K562 (cell line): ENCODE data around the gene TMEM176B. TPM values are rescaled to one million over a fixed set of nuclear protein-coding genes. Genes with fewer than 3 reads are reported as not detected.
A peak's percentile ranks its signal among the peaks of the same experiment; 100 is the strongest.

ENCODE experiments used
- ATAC-seq: fragments of 200-7000 bp; cut with Tn5 transposase; 3 replicates; pipeline ENCODE4 v1.9.1; 2020; ENCODE audit warnings: moderate library complexity
- BruUV-seq: library from RNA; stranded (reverse); fragments of 400-500 nt; replicated peaks from 2 replicates; lab custom pipeline; 2021; lab: Mats Ljungman, UMichigan
- CTCF ChIA-PET: fragments of 300-600 bp; formaldehyde crosslinking; extraction: SDS; loops from one replicate; lab custom pipeline; 2021; ENCODE audit warnings: low intra/inter-chr PET ratio; lab: Yijun Ruan, JAX
- POLR2A ChIA-PET: fragments of 300-600, 350-650 bp; sonication (Branson Sonifier 250); formaldehyde crosslinking; extraction: SDS; loops from one replicate; lab custom pipeline; 2021; ENCODE audit warnings: antibody characterized with exemption, inconsistent platforms; lab: Yijun Ruan, JAX
- DNase-seq, 4 experiments: peaks; one replicate each; pipeline versions ENCODE4 v3.0.0 to v3.0.0-alpha.2; 2011 to 2018; ENCODE audit warnings: low spot score in 3 of 4, mixed read lengths in 3 of 4; ENCODE audit errors: extremely low read depth in 1 of 4
- FAIRE-seq: peaks from 2 replicates; lab custom pipeline; 2011; peaks lifted over from hg19 to GRCh38; lab: Jason Lieb, UNC
- H2AFZ ChIP-seq: 2 replicates; pipeline ENCODE4 v1.6.0; 2011; ENCODE audit warnings: low read depth, low read length, control low read depth, inconsistent platforms
- H3K27ac ChIP-seq: fragments of 200-600 bp; 3 replicates; pipeline ENCODE4 v1.8.0; 2011; ENCODE audit warnings: low read depth, mild to moderate bottlenecking, control low read depth, inconsistent platforms, low read length, moderate library complexity, mixed read lengths; ENCODE audit errors: extremely low read depth
- H3K27me3 ChIP-seq, 2 experiments: fragments of 300-600 bp in 1 of 2; 2 replicates in 1 of 2; 3 replicates in 1 of 2; pipeline versions ENCODE4 v1.6.0 to v1.8.0; 2011; ENCODE audit warnings: inconsistent platforms in 2 of 2, low read length in 2 of 2, mild to moderate bottlenecking in 1 of 2, mixed read lengths in 1 of 2, moderate library complexity in 1 of 2; ENCODE audit not compliant: control insufficient read depth in 2 of 2, insufficient read depth in 2 of 2
- H3K36me3 ChIP-seq: fragments of 300-600 bp; 3 replicates; pipeline ENCODE4 v1.8.0; 2011; ENCODE audit warnings: mild to moderate bottlenecking, low read length, inconsistent platforms; ENCODE audit not compliant: control insufficient read depth, insufficient read depth
- H3K4me1 ChIP-seq, 2 experiments: fragments of 200-600 bp in 1 of 2; replicated peaks in 1 of 2; 2 replicates in 1 of 2; 3 replicates in 1 of 2; pipeline versions ENCODE4 v1.5.1 to v1.8.0; 2011; ENCODE audit warnings: inconsistent platforms in 2 of 2, low read length in 2 of 2, mild to moderate bottlenecking in 1 of 2, mixed read lengths in 1 of 2, moderate library complexity in 1 of 2; ENCODE audit not compliant: control insufficient read depth in 2 of 2, insufficient read depth in 2 of 2
- H3K4me2 ChIP-seq: 2 replicates; pipeline ENCODE4 v1.6.1; 2011; ENCODE audit warnings: low read length, control low read depth, inconsistent platforms, mixed read lengths; ENCODE audit not compliant: insufficient read depth
- H3K4me3 ChIP-seq: fragments of 200-600 bp; sonication (generic), shearing (Covaris generic); 2 replicates; pipeline ENCODE4 v1.5.1; 2016; ENCODE audit warnings: control low read depth, inconsistent platforms
- H3K79me2 ChIP-seq: fragments of 200-600 bp; 3 replicates; pipeline ENCODE4 v1.8.0; 2011; ENCODE audit warnings: low read length, inconsistent platforms; ENCODE audit not compliant: control insufficient read depth, insufficient read depth
- H3K9ac ChIP-seq, 2 experiments: 2 replicates each; pipeline versions ENCODE4 v1.6.0 to v1.6.1; 2011; ENCODE audit warnings: low read depth in 2 of 2, low read length in 2 of 2, control low read depth in 1 of 2, inconsistent platforms in 1 of 2, mild to moderate bottlenecking in 1 of 2, mixed read lengths in 1 of 2; ENCODE audit not compliant: insufficient read depth in 1 of 2
- H3K9me1 ChIP-seq: one replicate; pipeline ENCODE4 v1.6.0; 2011; ENCODE audit warnings: inconsistent platforms, mild to moderate bottlenecking, low read length, moderate library complexity; ENCODE audit not compliant: control insufficient read depth, insufficient read depth
- H3K9me3 ChIP-seq: replicated peaks from 2 replicates; pipeline ENCODE4 v1.5.1; 2011; ENCODE audit warnings: low read depth, low read length, inconsistent platforms; ENCODE audit not compliant: control insufficient read depth, insufficient read depth
- H4K20me1 ChIP-seq: replicated peaks from 2 replicates; pipeline ENCODE4 v1.6.1; 2011; ENCODE audit warnings: low read length, inconsistent platforms, mixed read lengths; ENCODE audit not compliant: control insufficient read depth, insufficient read depth
- BRCA1 ChIP-seq, 2 experiments: fragments of 450-650 bp in 1 of 2; sonication (generic) in 1 of 2; formaldehyde crosslinking in 1 of 2; IDR thresholded peaks; 2 replicates each; pipeline versions ENCODE4 v1.5.0 to v1.6.1; 2017 to 2020; ENCODE audit warnings: mild to moderate bottlenecking in 1 of 2, missing genetic modification reagents in 1 of 2
- FOS ChIP-seq: IDR thresholded peaks from 3 replicates; pipeline ENCODE4 v1.6.1; 2011; ENCODE audit not compliant: insufficient read length; ENCODE audit errors: extremely low read depth
- ILK ChIP-seq: fragments of 450-650 bp; IDR thresholded peaks from 2 replicates; pipeline ENCODE4 v1.6.1; 2016; ENCODE audit warnings: missing genetic modification characterization, low read depth, mild to moderate bottlenecking, missing compliant biosample characterization, moderate library complexity, borderline replicate concordance
- MAFK ChIP-seq: IDR thresholded peaks from 2 replicates; pipeline ENCODE4 v1.6.1; 2011; ENCODE audit warnings: low read length, improper control_type of control experiment
- MTA1 ChIP-seq: fragments of 450-650 bp; IDR thresholded peaks from 2 replicates; pipeline ENCODE4 v1.6.1; 2017; ENCODE audit warnings: borderline replicate concordance
- MTA3 ChIP-seq: fragments of 450-650 bp; formaldehyde crosslinking; IDR thresholded peaks from 2 replicates; pipeline ENCODE4 v1.6.1; 2017; ENCODE audit warnings: mild to moderate bottlenecking, borderline replicate concordance
- PTBP1 ChIP-seq: fragments of 200-400 bp; formaldehyde crosslinking; IDR thresholded peaks from 2 replicates; pipeline ENCODE4 v1.6.1; 2017; ENCODE audit warnings: low read depth, low read length
- TFAM ChIP-seq: fragments of 250-450 bp; sonication (Bioruptor Pico); conservative IDR thresholded peaks from 2 replicates; pipeline ENCODE4 v1.5.0; 2021; ENCODE audit warnings: mild to moderate bottlenecking, moderate library complexity
- ZFP1 ChIP-seq: fragments of 450-650 bp; formaldehyde crosslinking; IDR thresholded peaks from 2 replicates; pipeline ENCODE4 v1.4.0; 2020; ENCODE audit warnings: mild to moderate bottlenecking, mixed read lengths
- ZNF239 ChIP-seq: fragments of 250-450 bp; sonication (Bioruptor Pico); IDR thresholded peaks from 2 replicates; pipeline ENCODE4 v1.4.0; 2020; ENCODE audit warnings: mild to moderate bottlenecking
- in situ Hi-C: fragments of 300-500 bp; cut with MboI; formaldehyde crosslinking; loops from 4 replicates; pipeline ENCODE4 v1.15.0; 2018; ENCODE audit warnings: inconsistent platforms, mixed read lengths
- intact Hi-C: fragments of 100-400 bp; cut with micrococcal nuclease; formaldehyde crosslinking; loops from 2 replicates; pipeline ENCODE4 v1.14.2; 2022
- polyA plus RNA-seq, 8 experiments: library from polyadenylated mRNA; depleted of rRNA in 4 of 8; stranded (reverse) in 5 of 8; unstranded in 3 of 8; fragments of >200 nt; fragmentation: Nextera tagmentation in 2 of 8; fragmentation: Illumina TruSeq in 1 of 8; extraction: Ambion mirVana in 2 of 8; extraction: Trizol in 1 of 8; gene quantifications; 2 replicates each; pipeline versions ENCODE4 v1.2.1 to v1.2.3, GENCODE V29; 2011 to 2014; ENCODE audit warnings: inconsistent platforms in 1 of 8, missing spikeins in 1 of 8
- total RNA-seq, 7 experiments: library from RNA; depleted of rRNA in 6 of 7; stranded (reverse); fragments of >200 nt in 6 of 7; fragmentation: Illumina TruSeq in 2 of 7; extraction: Trizol in 2 of 7; gene quantifications; 2 replicates each; pipeline versions ENCODE4 v1.2.1 to v1.2.3, GENCODE V29; 2011 to 2021; ENCODE audit warnings: low replicate concordance in 1 of 7
- TF ChIP-seq, protein P1 (sequence below): fragments of 450-650 bp; IDR thresholded peaks from 2 replicates; pipeline ENCODE4 v1.6.1; 2017; ENCODE audit warnings: antibody characterized with exemption
- TF ChIP-seq, protein P2 (sequence below): sonication (generic); formaldehyde crosslinking; IDR thresholded peaks from 2 replicates; pipeline ENCODE4 v1.8.0; 2023; ENCODE audit warnings: missing genetic modification reagents, mild to moderate bottlenecking, borderline replicate concordance

TMEM176B gene
- total and polyA plus RNA-seq, 9 of the 15 experiments (the other 6 are each of a cell fraction or from before 2014, with no cell fraction given): 0.19 to 0.60 TPM; not detected in 7

- TF ChIP-seq FOS: no peak
- no peak for TF ChIP-seq PTBP1
- no peak for TF ChIP-seq MAFK
- no peak for TF ChIP-seq MTA3
- TF ChIP-seq ZNF239: no peak
- TF ChIP-seq TFAM: no peak
- TF ChIP-seq, protein P1, sequence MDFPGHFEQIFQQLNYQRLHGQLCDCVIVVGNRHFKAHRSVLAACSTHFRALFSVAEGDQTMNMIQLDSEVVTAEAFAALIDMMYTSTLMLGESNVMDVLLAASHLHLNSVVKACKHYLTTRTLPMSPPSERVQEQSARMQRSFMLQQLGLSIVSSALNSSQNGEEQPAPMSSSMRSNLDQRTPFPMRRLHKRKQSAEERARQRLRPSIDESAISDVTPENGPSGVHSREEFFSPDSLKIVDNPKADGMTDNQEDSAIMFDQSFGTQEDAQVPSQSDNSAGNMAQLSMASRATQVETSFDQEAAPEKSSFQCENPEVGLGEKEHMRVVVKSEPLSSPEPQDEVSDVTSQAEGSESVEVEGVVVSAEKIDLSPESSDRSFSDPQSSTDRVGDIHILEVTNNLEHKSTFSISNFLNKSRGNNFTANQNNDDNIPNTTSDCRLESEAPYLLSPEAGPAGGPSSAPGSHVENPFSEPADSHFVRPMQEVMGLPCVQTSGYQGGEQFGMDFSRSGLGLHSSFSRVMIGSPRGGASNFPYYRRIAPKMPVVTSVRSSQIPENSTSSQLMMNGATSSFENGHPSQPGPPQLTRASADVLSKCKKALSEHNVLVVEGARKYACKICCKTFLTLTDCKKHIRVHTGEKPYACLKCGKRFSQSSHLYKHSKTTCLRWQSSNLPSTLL: no peak
- TF ChIP-seq ZFP1 (CRISPR knock-in tag): no peak
- no peak for TF ChIP-seq BRCA1 (IDR thresholded peaks at IDR 0.05)
- no peak for TF ChIP-seq BRCA1 (CRISPR knock-in tag; IDR thresholded peaks at IDR 0.05)
- TF ChIP-seq, protein P2, sequence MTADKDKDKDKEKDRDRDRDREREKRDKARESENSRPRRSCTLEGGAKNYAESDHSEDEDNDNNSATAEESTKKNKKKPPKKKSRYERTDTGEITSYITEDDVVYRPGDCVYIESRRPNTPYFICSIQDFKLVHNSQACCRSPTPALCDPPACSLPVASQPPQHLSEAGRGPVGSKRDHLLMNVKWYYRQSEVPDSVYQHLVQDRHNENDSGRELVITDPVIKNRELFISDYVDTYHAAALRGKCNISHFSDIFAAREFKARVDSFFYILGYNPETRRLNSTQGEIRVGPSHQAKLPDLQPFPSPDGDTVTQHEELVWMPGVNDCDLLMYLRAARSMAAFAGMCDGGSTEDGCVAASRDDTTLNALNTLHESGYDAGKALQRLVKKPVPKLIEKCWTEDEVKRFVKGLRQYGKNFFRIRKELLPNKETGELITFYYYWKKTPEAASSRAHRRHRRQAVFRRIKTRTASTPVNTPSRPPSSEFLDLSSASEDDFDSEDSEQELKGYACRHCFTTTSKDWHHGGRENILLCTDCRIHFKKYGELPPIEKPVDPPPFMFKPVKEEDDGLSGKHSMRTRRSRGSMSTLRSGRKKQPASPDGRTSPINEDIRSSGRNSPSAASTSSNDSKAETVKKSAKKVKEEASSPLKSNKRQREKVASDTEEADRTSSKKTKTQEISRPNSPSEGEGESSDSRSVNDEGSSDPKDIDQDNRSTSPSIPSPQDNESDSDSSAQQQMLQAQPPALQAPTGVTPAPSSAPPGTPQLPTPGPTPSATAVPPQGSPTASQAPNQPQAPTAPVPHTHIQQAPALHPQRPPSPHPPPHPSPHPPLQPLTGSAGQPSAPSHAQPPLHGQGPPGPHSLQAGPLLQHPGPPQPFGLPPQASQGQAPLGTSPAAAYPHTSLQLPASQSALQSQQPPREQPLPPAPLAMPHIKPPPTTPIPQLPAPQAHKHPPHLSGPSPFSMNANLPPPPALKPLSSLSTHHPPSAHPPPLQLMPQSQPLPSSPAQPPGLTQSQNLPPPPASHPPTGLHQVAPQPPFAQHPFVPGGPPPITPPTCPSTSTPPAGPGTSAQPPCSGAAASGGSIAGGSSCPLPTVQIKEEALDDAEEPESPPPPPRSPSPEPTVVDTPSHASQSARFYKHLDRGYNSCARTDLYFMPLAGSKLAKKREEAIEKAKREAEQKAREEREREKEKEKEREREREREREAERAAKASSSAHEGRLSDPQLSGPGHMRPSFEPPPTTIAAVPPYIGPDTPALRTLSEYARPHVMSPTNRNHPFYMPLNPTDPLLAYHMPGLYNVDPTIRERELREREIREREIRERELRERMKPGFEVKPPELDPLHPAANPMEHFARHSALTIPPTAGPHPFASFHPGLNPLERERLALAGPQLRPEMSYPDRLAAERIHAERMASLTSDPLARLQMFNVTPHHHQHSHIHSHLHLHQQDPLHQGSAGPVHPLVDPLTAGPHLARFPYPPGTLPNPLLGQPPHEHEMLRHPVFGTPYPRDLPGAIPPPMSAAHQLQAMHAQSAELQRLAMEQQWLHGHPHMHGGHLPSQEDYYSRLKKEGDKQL (CRISPR knock-in tag): no peak
- no peak for TF ChIP-seq ILK (tag)
- TF ChIP-seq MTA1: no peak
- Histone ChIP-seq H3K4me1 (no peaks in the 10 kb centered on the region), H3K9me3 (no peaks in the 10 kb centered on the region), H3K9me1 (no peaks in the 10 kb centered on the region), H3K27me3 (peaks cover 2 to 11% of the 10 kb centered on the region in 2 experiments; a peak in 3 of 5 replicates), H2AFZ (no peak overlapping the region), H4K20me1 (no peaks in the 10 kb centered on the region), H3K79me2 (no peaks in the 10 kb centered on the region), H3K4me3 (no peak overlapping the region), H3K4me2 (no peak overlapping the region), H3K27ac (no peak overlapping the region), H3K36me3 (no peaks in the 10 kb centered on the region), H3K9ac (no peak overlapping the region)
- intact Hi-C loops (loop anchor here (1.0 to 10.0 kb wide), 4 partner anchors 230 to 468 kb away; no protein-coding TSS in a partner anchor), in situ Hi-C loops (loop anchor here (25.0 kb wide), 1 partner anchor 468 kb away; no protein-coding TSS in a partner anchor)
- POLR2A ChIA-PET: no interaction called here
- DNase-seq: peak in 1 of 4 experiments; percentile 3
- CTCF ChIA-PET: interaction anchor here (1.3 kb wide), 1 partner anchor 306 kb away, joined by 8 read pairs; no protein-coding TSS in a partner anchor
- no TSS peak for BruUV-seq
- FAIRE-seq: no peak
- no peak for ATAC-seq
Observed at GRCh38 chr7:150754951-150755350, 45.2 kb downstream of the TMEM176B start.
